Mucosa of rectum (tissue), 2 donors: ENCODE results near the gene RER1.

ENCODE experiments used
- H3K27ac ChIP-seq, 2 donors: one replicate each; pipeline ENCODE4 v1.7.0; 2013; ENCODE audit warnings: inconsistent platforms in 2 of 2, low read depth in 2 of 2, low read length in 2 of 2
- H3K27me3 ChIP-seq, 2 donors: one replicate each; pipeline ENCODE4 v1.7.0; 2013; ENCODE audit warnings: low read length in 2 of 2; ENCODE audit not compliant: control insufficient read depth in 2 of 2, insufficient read depth in 2 of 2
- H3K36me3 ChIP-seq, 2 donors: one replicate each; pipeline ENCODE4 v1.7.0; 2013; ENCODE audit warnings: low read length in 2 of 2; ENCODE audit not compliant: control insufficient read depth in 2 of 2, insufficient read depth in 2 of 2
- H3K4me1 ChIP-seq, 2 donors: one replicate each; pipeline ENCODE4 v1.7.0; 2013; ENCODE audit warnings: low read length in 2 of 2, mild to moderate bottlenecking in 1 of 2; ENCODE audit not compliant: control insufficient read depth in 2 of 2, insufficient read depth in 2 of 2
- H3K4me3 ChIP-seq, 2 donors: one replicate each; pipeline ENCODE4 v1.7.0; 2013; ENCODE audit warnings: low read length in 2 of 2
- H3K9ac ChIP-seq, 2 donors: one replicate each; pipeline ENCODE4 v1.7.0; 2013; ENCODE audit warnings: low read length in 2 of 2, low read depth in 1 of 2, mild to moderate bottlenecking in 1 of 2
- H3K9me3 ChIP-seq, 2 donors: one replicate each; pipeline ENCODE4 v1.7.0; 2013; ENCODE audit warnings: low read length in 2 of 2; ENCODE audit not compliant: control insufficient read depth in 2 of 2
- donor health status: healthy.
- donor health status: Normal muscosa, but diverticular disease.

The RER1 gene

DNA sequence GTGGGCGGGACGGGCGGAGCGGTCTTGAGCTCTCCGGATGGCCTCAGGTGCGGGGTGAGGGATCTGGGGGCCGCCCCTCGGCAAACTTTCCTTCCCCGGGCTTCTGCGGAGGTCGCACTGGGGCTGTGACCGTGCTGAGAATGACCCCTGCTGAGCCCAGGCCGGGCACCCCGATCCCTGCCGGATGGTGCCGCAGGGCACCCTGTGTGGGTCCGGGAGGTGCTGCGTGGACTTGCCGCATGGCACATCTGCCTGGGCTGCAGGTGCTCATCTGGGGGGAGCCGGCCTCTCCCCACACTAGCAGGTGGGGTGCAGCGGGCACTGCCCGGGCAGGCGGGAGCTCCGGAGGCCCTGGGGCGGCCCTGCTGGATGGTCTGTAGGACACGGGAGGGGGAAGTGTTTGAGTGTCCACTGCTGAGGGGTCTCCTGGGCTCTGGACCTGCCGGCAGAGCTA, 52.5 kb downstream of the RER1 start:
- Histone ChIP-seq H3K36me3 (no peaks in the 10 kb centered on the region), H3K27ac (no peak overlapping the region), H3K9ac (no peak overlapping the region), H3K4me3 (no peak overlapping the region), H3K9me3 (no peaks in the 10 kb centered on the region), H3K4me1 (no peaks in the 10 kb centered on the region), H3K27me3 (peaks cover 7 to 9% of the 10 kb centered on the region in 2 donors)

DNA sequence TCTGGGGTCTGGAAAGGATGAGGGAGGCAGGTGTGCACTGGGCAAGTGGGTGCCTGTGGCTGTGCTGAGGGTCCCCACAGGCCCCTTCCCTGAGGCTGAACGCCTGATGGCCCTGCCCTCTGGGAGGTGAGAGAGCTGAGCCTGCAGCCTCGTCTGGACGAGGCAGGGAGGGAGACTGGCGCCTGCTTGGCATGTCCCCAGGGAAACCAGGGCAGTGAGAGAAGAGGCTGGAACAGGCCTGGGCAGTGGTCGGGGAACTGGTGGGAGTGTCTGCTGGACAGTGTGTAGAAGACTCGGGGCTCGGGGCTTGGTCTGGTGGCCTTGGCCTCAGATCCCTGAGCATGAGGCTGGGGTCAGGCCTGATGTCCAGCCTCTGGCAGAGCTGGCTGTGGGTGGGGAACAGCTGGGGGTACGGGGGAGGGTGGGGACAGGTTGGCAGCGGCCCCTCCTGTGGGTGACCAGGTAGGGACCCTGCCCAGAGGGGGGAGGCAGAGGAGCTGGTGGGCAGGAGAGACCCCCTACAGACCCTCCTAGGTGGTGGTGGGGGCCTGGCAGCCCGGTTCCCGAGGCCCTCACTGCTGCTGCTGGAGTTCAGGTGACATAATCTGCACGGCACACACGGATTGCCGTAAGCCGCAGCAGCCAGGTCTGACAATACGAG, 53.7 kb downstream of the RER1 start:
- H3K27me3 ChIP-seq = peaks cover 7 to 9% of the 10 kb centered on the region in 2 donors
- H3K4me1 ChIP-seq = no peaks in the 10 kb centered on the region
- no peak overlapping the region for H3K4me3 ChIP-seq
- H3K36me3 ChIP-seq = no peaks in the 10 kb centered on the region
- no peak overlapping the region for H3K27ac ChIP-seq
- H3K9ac ChIP-seq = no peak overlapping the region
- no peaks in the 10 kb centered on the region for H3K9me3 ChIP-seq

DNA sequence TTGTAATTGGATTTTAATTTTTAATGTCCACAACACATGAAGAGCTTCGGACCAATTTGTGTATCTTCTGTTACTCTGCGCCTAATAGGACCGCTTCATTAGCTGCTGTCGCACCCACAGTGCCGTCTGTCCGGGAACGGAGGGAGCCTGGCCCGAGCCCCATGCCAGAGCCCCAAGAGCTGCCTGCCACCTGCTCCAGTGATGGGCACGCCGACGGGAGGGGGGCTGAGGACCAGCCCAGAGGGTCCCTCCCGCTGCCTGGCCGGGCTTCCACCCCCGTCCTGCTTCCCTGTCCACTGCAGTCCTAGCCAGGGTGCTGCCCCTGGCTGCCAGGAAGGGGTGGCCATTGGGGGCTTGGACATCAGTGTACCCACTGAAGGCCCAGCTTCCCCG, 54.2 kb downstream of the RER1 start:
- Histone ChIP-seq H3K27me3 (peaks cover 7 to 9% of the 10 kb centered on the region in 2 donors), H3K36me3 (no peaks in the 10 kb centered on the region), H3K4me3 (no peak overlapping the region), H3K27ac (no peak overlapping the region), H3K9ac (no peak overlapping the region), H3K9me3 (no peaks in the 10 kb centered on the region), H3K4me1 (no peaks in the 10 kb centered on the region)

DNA sequence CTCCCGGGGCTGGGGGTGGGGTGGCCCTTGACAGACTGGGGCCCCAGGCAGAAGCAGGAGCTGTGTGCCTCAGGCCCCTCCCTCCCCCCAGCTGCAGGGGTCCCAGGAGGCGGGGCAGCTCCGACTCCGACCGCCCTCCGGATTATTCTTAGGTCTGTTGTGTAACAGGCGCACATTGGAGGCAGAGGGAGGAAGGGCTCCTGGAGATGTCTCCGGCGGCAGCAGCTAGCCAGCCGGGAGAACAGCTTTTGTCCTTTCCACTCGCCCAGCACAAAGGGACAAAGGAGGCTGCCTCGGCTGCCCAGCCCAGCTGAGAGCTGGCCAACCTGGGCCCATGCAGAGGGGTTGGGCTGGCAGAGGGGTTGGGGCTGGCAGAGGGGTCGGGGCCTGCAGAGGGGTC, 54.8 kb downstream of the RER1 start:
- Histone ChIP-seq H3K36me3 (no peaks in the 10 kb centered on the region), H3K27me3 (peaks cover 7 to 9% of the 10 kb centered on the region in 2 donors), H3K9ac (no peak overlapping the region), H3K4me3 (no peak overlapping the region), H3K27ac (no peak overlapping the region), H3K9me3 (no peaks in the 10 kb centered on the region), H3K4me1 (no peaks in the 10 kb centered on the region)

DNA sequence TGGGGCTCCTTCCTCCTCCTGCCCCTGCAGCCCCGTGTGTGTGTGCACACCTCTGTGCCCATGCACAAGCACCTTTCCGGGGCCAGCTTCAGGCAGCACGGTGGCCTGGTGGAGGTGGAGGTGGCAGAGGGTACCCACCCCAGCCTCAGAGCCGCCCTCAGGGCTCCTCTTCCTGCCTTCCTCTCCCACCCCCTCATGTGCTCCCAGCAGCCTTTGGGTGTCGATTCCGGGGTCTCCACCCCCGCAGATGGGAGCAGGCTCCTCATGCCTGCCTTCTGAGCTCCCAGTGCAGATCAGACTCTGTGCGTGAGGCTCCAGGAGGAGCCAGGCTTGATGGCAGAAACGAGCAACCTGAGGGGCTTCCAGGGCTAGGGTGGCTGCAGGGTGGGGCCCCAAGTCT, 55.2 kb downstream of the RER1 start:
- no peaks in the 10 kb centered on the region for H3K4me1 ChIP-seq
- H3K27ac ChIP-seq = no peak overlapping the region
- H3K9ac ChIP-seq = no peak overlapping the region
- no peaks in the 10 kb centered on the region for H3K36me3 ChIP-seq
- no peaks in the 10 kb centered on the region for H3K9me3 ChIP-seq
- H3K4me3 ChIP-seq = no peak overlapping the region
- peaks cover 7 to 9% of the 10 kb centered on the region in 2 donors for H3K27me3 ChIP-seq

DNA sequence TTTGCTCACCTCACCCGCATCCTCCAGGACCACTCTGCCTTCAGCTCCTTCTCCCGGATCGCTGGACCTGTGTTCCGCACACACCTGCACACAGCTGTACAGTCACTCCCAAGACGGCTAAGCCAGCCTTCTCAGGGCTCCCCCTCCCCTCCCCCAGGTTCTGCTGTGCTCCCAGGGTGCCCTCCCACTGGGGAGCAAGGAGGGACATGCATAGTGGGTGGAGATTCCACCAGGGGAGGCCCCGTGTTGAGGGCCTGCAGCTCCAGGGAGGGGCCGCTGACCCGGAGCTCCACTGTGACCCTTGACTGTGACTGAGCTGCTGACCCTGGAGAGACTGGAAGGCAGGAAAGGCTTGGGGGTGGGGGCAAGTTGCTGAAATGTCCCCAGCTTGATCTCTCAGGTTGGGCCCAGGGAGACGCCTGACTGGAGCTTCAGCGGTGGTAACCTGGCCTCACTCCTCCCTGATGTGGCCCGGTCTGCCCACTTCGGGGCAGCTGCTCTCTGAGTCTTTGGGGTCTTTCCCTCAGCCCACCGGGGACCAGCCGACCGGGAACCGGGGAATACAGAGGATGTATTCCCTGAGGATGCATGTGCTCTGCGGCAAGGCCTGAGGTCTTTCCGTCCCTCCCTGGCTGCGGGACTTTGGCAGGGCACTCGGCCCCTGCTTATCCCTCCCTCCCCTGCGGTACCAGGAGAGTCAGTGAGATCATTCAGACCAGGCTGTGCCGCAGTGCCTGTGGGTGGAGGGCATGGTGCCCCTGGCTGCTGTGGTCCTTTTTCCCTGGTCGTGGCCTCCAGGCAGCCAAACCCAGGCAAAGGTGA, 55.8 kb downstream of the RER1 start:
- Histone ChIP-seq H3K9me3 (no peaks in the 10 kb centered on the region), H3K36me3 (no peaks in the 10 kb centered on the region), H3K27me3 (peaks cover 5 to 7% of the 10 kb centered on the region in 2 donors), H3K4me1 (no peaks in the 10 kb centered on the region), H3K4me3 (no peak overlapping the region), H3K9ac (no peak overlapping the region), H3K27ac (no peak overlapping the region)

DNA sequence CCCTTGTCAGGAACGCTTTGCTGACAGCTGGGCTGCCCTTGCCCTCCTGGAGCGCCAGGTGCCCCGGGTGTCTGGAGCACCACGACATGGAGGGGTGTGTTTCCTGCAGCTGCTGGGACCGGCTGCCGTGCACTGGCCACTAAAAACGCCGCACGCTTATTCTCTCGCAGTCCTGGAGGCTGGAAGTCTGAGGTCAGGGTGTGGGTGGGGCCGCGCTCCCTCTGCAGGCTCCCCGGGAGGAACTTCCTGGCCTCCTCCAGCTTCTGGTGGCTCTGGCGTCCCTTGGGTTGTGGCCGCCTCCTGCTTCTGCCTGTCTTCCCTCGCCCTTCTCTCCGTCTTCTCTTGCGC, 56.4 kb downstream of the RER1 start:
- Histone ChIP-seq H3K27ac (no peak overlapping the region), H3K4me3 (no peak overlapping the region), H3K9me3 (no peaks in the 10 kb centered on the region), H3K4me1 (no peaks in the 10 kb centered on the region), H3K36me3 (no peaks in the 10 kb centered on the region), H3K9ac (no peak overlapping the region), H3K27me3 (peaks cover under 1% of the 10 kb centered on the region in 2 donors)

DNA sequence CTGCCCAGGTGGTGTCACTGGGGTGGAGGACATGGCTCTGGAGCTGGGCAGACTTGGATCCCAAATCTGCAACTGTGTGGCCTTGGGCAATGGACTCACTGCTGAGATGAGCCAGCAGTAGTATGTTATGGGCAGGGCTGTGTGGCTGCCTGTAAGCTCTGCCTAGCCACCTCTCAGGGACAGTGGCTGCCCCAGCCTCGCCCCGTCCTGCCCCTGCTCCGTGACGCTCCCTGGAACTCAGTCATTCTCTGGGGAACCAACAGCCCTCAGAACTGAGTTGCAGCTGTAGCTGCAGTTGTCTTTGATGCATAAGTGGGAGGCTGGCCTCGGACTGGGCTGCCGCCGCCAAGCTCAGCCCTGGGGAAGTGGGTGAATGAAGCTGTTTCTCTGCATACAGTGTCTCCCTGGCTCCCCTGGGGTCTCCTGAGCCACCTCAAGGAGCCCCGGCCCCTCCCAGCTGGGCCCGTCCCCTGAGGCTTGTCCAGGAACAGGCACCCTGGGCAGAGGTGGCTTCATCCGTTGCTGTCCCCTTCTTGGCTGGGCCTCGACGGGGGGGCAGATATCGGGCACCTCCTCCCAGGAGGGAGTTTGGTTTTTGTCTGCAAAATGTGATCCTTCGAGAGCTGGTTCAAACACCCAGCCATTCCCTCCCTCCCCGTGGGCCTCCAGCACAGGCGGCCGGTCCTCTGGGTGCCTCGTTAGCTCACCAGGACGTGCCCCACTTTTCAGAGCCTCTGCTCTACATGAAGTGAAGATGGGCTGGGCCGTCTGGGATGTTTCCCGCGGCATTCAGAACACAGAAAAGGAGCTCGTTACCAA, 58.2 kb downstream of the RER1 start:
- no peak overlapping the region for H3K27ac ChIP-seq
- H3K9ac ChIP-seq = no peak overlapping the region
- H3K9me3 ChIP-seq = no peaks in the 10 kb centered on the region
- H3K27me3 ChIP-seq = no peaks in the 10 kb centered on the region
- H3K4me1 ChIP-seq = no peaks in the 10 kb centered on the region
- no peaks in the 10 kb centered on the region for H3K36me3 ChIP-seq
- H3K4me3 ChIP-seq = no peak overlapping the region

DNA sequence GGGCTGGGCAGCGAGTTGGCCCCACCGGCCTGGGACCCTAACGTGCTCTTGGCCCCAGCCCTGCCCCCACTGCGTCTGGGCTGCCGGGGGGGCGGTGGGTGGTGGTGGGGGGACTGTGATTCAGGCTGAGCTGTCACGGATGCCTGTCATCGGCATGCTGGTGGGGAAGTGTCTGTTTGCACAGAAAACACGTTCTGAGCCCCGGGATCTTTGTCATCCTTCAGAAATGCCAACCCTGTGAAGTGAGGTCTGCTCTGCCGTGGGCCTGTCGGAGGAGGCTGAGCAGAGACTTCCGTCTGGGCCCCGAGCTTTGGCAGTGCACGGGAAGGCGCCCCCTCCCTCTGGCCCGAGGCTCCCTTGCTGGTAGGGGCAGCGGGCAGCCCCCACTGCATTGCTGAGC, 60.1 kb downstream of the RER1 start:
- Histone ChIP-seq H3K4me3 (no peak overlapping the region), H3K36me3 (no peaks in the 10 kb centered on the region), H3K4me1 (no peaks in the 10 kb centered on the region), H3K9me3 (no peaks in the 10 kb centered on the region), H3K27ac (no peak overlapping the region), H3K9ac (no peak overlapping the region), H3K27me3 (no peaks in the 10 kb centered on the region)
